Measurements from ENCODE around the gene PGS1. TPM values are rescaled to one million over a fixed set of nuclear protein-coding genes. Genes with fewer than 3 reads are reported as not detected.

The PGS1 gene
- total and polyA plus RNA-seq, 3 donors from 2014 or later = 34.9 to 58.4 (median 50.4) TPM

- H3K27ac ChIP-seq = no peak overlapping the region
- intact Hi-C loops (cut with DNase I; ENCODE audit: low total_unique reads) = no loop called here
- no peaks in the 10 kb centered on the region for H3K36me3 ChIP-seq (ENCODE audit: low read depth, missing control alignments)
- H3K27me3 ChIP-seq = no peaks in the 10 kb centered on the region
- H3K9me3 ChIP-seq = no peaks in the 10 kb centered on the region
- no peak overlapping the region for H3K4me3 ChIP-seq
- H3K4me1 ChIP-seq = no peaks in the 10 kb centered on the region
- 68 to 79% methylated on average over 5 to 7 of the region's 8 CpGs for WGBS, 2 donors
- TF ChIP-seq CTCF (IDR thresholded peaks at IDR 0.05) (no peak), POLR2A (IDR thresholded peaks at IDR 0.05) (no peak)
- DNase-seq = no peak
Observed at GRCh38 chr17:78401891-78402290, 23.4 kb downstream of the PGS1 start.

- no peak for DNase-seq
- H3K9me3 ChIP-seq = no peaks in the 10 kb centered on the region
- no peak for TF ChIP-seq POLR2A (IDR thresholded peaks at IDR 0.05)
- TF ChIP-seq CTCF (IDR thresholded peaks at IDR 0.05) = no peak
- H3K27ac ChIP-seq = no peak overlapping the region
- H3K36me3 ChIP-seq (ENCODE audit: low read depth, missing control alignments) = no peaks in the 10 kb centered on the region
- no peaks in the 10 kb centered on the region for H3K4me1 ChIP-seq
- no peak overlapping the region for H3K4me3 ChIP-seq
- no peaks in the 10 kb centered on the region for H3K27me3 ChIP-seq
- intact Hi-C loops (cut with DNase I; ENCODE audit: low total_unique reads) = no loop called here
- 96% methylated on average over 5 to 14 of the region's 14 CpGs for WGBS, 2 donors
Observed at GRCh38 chr17:78403822-78404221, 25.4 kb downstream of the PGS1 start.

GRCh38 chr17:78406396-78406795, 27.9 kb downstream of the PGS1 start:
- Histone ChIP-seq H3K36me3 (ENCODE audit: low read depth, missing control alignments) (no peaks in the 10 kb centered on the region), H3K9me3 (no peaks in the 10 kb centered on the region), H3K4me1 (no peaks in the 10 kb centered on the region), H3K4me3 (no peak overlapping the region), H3K27me3 (no peaks in the 10 kb centered on the region), H3K27ac (no peak overlapping the region)
- intact Hi-C loops (cut with DNase I; ENCODE audit: low total_unique reads) = no loop called here
- 92 to 93% methylated on average over 2 to 6 of the region's 6 CpGs for WGBS, 2 donors
- no peak for DNase-seq
- TF ChIP-seq CTCF (IDR thresholded peaks at IDR 0.05) (no peak), POLR2A (IDR thresholded peaks at IDR 0.05) (no peak)

- H3K9me3 ChIP-seq = no peaks in the 10 kb centered on the region
- TF ChIP-seq POLR2A (IDR thresholded peaks at IDR 0.05) (no peak), CTCF (IDR thresholded peaks at IDR 0.05) (no peak)
- no peak for DNase-seq
- H3K4me1 ChIP-seq = no peaks in the 10 kb centered on the region
- H3K4me3 ChIP-seq = no peak overlapping the region
- no peaks in the 10 kb centered on the region for H3K36me3 ChIP-seq (ENCODE audit: low read depth, missing control alignments)
- H3K27me3 ChIP-seq = no peaks in the 10 kb centered on the region
- intact Hi-C loops (cut with DNase I; ENCODE audit: low total_unique reads) = no loop called here
- 89 to 95% methylated on average over 5 to 8 of the region's 8 CpGs for WGBS, 2 donors
- no peak overlapping the region for H3K27ac ChIP-seq
Observed at GRCh38 chr17:78406920-78407319, 28.5 kb downstream of the PGS1 start.

- no peaks in the 10 kb centered on the region for H3K27me3 ChIP-seq
- TF ChIP-seq POLR2A (IDR thresholded peaks at IDR 0.05) = no peak
- H3K4me3 ChIP-seq = no peak overlapping the region
- H3K9me3 ChIP-seq = no peaks in the 10 kb centered on the region
- no peaks in the 10 kb centered on the region for H3K36me3 ChIP-seq (ENCODE audit: low read depth, missing control alignments)
- WGBS, 2 donors = 89 to 97% methylated on average over 2 to 7 of the region's 7 CpGs
- no peaks in the 10 kb centered on the region for H3K4me1 ChIP-seq
- DNase-seq = no peak
- no peak overlapping the region for H3K27ac ChIP-seq
- intact Hi-C loops (cut with DNase I; ENCODE audit: low total_unique reads) = no loop called here
Observed at GRCh38 chr17:78407387-78408000, 29.0 kb downstream of the PGS1 start.
